ENCODE results near the gene CACNA2D3.
"Not testable (repeated sequence)": the region's sequence is repeated elsewhere in the genome, so short reads cannot be mapped to it uniquely, and the experiment has no call there.

CACNA2D3 gene

DNA sequence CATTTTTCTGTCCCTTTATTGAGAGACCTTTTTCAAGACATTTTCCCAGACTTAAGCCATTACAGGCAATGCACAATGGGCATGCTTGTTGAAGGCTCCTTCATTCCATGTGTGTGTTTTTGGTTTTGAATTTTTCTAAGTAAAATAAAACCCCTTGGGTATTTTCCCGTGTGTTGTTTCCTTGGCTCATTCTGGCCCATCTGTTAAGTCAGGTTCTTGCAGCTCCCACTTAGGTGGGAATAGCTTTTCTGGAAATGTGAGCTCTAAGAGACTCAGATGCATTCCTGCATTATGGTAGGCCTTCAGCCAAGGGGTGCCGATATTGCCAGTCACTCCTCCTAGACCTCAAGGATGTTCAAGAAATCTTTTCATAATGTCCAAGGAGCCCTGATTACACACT is 314.9 kb downstream of the CACNA2D3 start:
- no peak for DNase-seq (ENCODE audit: extremely low read depth in 1 of 2, low read depth in 1 of 2)

DNA sequence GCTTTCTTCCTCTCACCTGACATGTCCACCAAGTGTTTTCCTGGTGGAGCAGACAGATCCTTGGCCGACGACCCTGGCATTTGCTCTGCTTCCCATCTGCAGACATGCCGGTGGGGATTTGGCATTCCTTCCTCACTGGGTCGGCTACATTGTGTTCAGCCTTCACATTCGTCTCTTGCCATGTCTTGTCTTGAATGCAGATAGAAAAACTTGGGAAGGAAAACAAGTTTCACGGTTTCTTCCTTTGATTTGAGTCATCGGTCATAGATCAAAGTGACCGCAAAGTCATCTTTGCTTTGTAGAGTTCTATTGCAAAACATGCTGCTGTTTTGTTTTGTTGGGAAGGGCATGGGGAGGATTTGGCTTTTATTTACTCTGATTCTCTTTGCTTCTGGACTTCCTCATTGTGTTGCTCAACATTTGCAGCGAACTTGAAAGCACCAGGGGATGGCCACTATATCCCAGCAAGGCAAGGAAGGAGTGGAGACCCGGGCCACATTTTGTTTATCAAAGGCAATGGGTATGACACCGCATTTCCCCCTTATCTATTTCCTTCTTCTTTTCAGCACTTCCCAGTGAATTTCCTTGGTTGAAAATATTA is 321.3 kb downstream of the CACNA2D3 start:
- no peak for DNase-seq (ENCODE audit: extremely low read depth in 1 of 2, low read depth in 1 of 2)

DNA sequence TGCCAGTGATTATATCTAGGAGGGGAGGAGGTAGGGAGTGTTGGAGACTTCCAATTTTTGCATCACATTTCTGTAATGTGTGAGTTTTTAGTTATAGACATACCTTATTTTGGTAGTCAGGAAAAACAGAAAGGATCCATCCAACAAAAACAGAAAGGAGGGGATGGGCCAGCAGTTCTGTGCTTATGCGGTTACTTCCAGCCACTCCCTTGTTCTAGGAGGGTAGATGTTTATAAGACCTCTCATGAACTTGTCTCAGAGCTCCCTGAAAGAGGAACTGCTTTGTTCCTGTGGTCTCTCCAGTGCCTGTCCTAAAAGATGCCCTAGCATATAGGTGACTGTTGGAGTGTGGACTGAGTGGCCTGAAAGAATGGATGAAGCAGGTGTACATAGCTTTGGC is 323.3 kb downstream of the CACNA2D3 start:
- DNase-seq (ENCODE audit: extremely low read depth in 1 of 2, low read depth in 1 of 2): no peak

DNA sequence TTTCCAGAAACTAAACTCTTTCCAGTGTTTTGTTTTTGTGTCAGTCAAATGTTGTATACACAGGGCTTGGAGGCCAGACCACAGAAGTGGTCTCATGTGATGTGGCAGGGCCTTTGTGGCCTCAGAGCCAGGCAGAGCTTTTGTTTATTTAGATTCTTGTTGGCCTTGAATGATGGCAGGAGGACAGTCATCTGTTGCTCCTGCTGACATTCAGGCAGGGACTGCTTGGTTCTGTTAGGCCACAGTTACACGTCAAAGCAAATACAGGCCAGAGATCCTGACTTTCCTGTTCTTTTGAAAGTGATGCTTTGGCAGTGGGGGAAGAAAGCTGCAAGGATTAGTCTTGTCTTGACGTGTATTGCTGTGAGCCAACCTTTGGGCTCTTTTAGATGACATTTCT is 325.1 kb downstream of the CACNA2D3 start:
- DNase-seq (ENCODE audit: extremely low read depth in 1 of 2, low read depth in 1 of 2): no peak

DNA sequence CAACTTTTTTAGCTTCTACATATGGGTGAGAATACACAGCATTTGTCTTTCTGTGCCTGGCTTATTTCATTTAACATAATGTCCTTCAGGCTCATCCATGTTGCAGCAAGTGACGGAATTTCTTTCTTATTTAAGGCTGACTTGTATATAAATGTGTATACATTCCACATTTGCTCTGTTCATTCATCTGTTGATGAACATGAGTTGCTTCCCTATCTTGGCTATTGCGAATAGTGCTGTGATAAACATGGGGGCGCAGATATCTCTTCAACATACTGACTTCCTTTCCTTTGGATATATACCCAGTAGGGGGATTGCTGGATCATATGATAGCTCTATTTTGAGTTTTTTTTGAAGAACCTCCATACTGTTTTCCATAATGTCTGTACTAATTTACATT is 332.5 kb downstream of the CACNA2D3 start:
- DNase-seq (ENCODE audit: extremely low read depth in 1 of 2, low read depth in 1 of 2): no peak

DNA sequence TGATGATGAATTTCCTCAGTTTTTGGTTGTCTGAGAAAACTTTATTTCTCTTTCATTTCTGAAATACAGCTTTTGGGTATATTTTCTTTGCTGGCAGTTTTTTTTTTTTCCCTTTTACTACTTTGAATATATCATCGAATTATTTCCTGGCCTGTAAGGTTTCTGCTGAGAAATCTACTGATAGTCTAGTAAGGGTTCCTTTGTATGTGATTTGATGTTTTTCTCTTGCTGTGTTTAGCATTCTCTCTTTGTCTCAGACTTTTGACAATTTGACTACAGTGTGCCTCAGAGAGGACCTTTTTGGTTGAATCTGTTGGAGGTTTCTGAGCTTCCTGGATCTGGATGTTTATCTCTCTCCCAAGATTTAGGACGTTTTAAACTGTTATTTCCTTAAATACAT is 336.0 kb downstream of the CACNA2D3 start:
- DNase-seq (ENCODE audit: extremely low read depth in 1 of 2, low read depth in 1 of 2): no peak

DNA sequence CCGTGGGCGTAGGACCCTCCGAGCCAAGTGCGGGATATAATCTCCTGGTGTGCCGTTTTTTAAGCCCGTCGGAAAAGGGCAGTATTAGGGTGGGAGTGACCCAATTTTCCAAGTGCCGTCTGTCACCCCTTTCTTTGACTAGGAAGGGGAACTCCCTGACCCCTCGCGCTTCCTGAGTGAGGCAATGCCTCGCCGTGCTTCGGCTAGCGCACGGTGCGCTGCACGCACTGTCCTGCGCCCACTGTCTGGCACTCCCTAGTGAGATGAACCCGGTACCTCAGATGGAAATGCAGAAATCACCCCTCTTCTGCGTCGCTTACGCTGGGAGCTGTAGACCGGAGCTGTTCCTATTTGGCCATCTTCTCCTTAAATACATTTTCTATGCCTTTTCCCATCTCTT is 342.2 kb downstream of the CACNA2D3 start:
- DNase-seq (ENCODE audit: extremely low read depth in 1 of 2, low read depth in 1 of 2): not testable (repeated sequence)

DNA sequence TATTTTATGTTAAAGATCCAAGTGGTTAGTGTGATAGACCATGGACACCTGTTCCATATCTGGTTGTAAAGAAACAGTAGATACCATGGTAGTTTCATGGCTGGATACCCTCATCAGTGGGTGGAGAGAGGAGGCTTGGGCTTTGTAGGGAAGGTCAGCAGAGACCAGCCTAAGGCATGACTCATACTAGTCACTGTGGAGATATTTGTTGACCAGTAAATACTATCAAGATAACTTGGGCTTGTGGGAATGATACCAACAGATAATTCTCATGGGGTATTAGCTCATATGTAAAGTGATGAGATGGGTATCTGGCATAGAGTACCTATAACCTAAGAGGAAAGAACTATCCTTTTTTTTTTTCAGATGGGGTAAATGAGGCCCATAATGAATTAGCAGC is 354.5 kb downstream of the CACNA2D3 start:
- no peak for DNase-seq (ENCODE audit: extremely low read depth in 1 of 2, low read depth in 1 of 2)

DNA sequence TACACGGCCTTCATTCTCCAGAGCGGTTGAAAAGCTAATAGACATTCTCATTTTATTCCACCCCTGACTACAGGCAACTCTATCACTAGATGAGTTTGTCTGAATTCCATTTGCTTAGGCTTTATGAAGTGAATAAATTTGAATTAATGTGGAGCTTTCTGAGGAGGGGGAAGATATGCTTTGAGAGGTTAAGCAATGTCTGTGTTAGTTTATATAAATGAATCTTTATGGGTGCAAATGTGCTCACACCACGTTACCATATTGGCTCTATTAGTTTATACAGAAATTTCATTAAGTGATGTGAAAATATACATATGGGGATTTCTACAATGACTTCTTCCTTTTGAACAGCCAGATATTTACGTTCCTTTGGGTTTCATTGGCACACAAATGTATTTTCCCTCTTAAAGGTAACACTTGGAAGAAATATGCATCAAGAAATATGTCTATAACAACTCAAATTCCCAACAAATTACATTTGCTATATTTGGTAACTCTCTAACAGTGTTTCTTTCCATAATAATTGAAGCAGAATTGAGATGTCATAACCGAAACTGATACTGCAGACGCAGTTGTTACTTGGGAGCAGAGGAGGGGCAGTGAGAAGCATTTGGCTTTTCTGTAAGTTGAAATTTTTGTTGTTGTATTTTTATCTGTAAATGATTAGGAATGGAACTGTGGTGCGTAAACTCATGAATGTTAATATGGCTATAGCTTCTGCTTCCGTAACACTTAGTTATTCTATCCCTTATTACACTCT is 359.4 kb downstream of the CACNA2D3 start:
- no peak for DNase-seq (ENCODE audit: extremely low read depth in 1 of 2, low read depth in 1 of 2)

DNA sequence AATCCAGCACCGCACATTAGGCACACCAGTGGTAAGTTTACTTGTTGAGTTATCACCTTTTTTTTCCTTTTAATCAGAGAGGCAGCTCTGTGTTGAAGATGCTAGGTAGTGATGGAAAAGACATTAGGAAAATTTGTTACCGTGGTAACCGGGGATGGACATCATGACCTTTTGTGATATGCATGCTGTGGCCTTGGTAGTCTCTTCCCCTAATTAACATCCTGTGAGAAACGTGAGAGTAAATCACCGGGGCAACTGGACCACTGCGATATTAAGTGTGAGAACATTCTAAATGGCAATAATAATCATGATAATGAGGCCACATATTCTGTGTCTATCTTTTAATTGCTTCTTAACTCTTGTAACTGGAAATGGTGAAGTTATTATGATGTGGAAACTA is 362.0 kb downstream of the CACNA2D3 start:
- DNase-seq (ENCODE audit: extremely low read depth in 1 of 2, low read depth in 1 of 2): no peak

DNA sequence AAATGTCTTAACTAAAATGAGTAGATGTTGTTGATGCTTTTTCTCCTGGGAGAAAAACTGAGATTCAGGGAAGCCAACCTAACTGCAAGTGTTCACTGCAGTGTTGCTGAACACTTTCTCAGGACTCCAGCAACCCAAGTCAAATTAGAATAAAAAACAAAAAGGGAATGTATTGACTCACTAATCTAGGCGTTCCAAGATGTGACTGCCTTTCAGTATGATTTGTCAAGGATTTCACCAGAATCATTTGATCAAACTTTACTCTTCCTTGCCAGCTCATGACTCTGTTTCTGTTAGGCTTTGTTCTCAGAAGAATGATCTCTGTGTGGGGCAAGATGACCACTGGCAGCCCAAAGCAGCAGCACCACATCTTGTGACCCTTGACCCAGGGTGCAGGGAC is 364.0 kb downstream of the CACNA2D3 start:
- no peak for DNase-seq (ENCODE audit: extremely low read depth in 1 of 2, low read depth in 1 of 2)

DNA sequence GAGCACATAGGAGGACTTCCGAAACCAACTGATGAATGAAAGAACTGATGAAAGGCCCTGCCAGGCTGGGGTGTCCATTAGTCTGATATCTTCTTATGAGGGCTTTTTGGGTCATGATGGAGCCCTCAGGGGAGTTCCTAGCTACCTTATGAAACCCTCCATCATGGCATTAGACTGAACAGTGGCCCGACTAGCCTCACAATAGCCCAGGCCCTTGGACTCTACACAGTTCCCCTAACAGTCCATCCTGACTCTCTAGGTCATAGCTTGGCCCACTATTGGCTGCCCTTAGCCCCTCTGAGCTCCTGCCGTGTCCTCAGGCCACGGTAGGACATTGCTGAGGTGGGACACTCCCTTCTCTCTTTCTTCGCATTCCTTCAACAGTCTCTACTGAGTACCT is 365.9 kb downstream of the CACNA2D3 start:
- DNase-seq (ENCODE audit: extremely low read depth in 1 of 2, low read depth in 1 of 2): no peak

DNA sequence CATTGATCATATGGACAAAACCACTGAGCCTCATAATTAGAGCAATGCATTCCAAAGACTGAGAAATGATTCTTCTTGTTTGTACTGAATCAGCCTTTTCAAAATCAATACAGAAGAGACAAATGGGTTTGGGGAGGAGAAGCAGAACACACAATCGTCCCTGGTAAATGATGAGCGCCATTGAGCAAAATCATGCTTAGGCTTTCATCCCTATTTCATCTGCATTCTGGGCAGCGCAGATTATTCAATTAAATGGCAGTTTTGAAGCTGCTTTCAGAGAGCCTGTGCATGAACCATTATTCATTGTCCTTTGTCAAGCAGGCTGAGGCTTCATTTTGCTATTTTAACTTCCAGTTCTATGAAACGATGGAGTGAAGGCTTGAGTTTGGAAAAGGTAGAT is 371.9 kb downstream of the CACNA2D3 start:
- no peak for DNase-seq (ENCODE audit: extremely low read depth in 1 of 2, low read depth in 1 of 2)

DNA sequence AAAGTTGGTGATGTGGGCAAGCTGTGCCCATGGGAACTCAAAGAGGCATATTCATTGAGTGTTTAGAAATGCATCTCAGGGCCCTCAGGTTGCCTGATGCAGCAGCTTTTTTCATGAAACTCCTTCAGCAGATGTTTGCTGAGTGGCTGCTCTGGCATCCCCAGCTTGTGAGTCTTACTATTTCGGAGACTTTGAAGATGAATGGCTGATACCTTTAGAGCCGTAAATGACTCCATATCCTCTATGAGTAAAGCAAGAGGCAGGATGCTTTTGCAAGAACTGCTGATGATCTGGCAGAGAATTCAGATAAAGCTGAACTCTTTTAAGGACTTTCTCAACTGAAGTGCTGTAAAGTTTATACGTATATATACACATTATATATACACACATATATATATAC is 384.3 kb downstream of the CACNA2D3 start:
- DNase-seq (ENCODE audit: extremely low read depth in 1 of 2, low read depth in 1 of 2): no peak

DNA sequence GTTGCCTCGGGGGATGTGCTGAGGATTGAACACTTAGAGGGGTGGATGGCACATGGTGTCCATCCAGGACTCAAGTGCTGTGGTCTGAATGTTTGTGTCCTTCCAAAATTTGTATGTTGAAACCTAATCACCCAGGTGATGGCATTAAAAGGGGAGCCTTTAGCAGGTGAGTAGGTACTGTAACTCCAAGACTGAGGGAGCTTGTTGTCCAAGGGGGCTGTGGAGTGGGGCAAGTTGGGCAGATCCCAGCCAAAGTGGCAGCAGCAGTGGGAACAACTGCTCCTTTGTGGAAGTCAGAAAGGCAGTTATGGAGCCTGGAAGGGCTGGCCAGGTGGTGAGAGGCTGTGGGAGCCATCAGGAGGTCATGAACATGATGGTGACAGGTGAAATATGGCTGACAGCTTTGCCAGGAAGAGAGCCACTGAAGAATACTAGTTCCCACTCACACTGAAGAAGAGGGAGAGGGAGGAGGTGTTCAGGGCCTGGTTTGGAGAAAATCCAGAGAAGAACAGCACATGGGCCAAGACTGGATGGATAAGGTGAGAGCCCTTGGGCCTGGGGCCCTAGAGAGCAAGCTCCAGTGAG is 385.6 kb downstream of the CACNA2D3 start:
- no peak for DNase-seq (ENCODE audit: extremely low read depth in 1 of 2, low read depth in 1 of 2)

DNA sequence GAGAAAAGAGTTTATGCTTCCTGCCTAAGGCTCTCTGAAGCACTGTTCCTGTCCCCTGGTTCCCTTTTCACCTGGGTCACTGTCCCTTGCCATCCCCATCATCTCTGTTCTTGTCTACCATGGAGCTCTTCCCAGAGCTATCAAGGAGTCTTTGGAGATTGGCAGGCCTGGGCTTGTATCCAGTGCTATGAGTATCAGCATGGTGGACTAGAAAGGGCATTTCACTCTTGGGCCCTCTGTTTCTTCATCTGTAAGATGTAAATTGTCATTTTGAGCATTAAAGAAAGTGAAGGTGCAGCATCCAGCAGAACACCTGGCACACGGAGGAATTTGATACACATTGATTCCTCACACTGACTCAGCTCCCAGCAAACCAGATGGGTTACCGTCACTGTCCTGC is 388.2 kb downstream of the CACNA2D3 start:
- DNase-seq (ENCODE audit: extremely low read depth in 1 of 2, low read depth in 1 of 2): no peak

DNA sequence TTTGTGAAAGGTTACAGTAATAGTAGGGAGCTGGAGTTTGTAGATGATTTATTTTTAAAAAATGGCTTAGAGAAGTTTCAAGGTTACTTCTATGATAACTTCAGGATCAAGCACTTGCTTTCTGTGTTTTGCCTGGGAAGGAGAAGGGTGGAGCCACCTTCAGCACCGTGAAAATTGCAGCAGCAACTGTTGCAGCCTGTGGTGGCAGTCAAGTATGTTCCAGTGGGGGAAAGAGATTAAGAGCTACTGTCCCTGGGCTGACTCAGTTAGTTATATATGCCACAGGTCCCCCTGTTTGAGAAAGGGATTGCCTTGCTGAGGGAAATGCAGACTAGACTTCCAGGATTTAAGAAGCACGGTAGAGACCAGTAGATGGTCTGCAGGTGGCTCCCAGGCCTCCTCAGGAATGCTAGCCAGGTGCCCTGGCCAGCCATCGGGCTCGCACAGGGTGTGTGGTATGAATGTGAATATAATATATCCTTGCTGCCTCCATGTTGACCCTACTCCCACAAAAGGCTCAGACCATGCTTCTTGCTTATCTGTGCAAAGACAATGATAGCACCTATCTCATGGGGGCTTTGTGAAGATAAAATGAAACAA is 389.5 kb downstream of the CACNA2D3 start:
- no peak for DNase-seq (ENCODE audit: extremely low read depth in 1 of 2, low read depth in 1 of 2)

DNA sequence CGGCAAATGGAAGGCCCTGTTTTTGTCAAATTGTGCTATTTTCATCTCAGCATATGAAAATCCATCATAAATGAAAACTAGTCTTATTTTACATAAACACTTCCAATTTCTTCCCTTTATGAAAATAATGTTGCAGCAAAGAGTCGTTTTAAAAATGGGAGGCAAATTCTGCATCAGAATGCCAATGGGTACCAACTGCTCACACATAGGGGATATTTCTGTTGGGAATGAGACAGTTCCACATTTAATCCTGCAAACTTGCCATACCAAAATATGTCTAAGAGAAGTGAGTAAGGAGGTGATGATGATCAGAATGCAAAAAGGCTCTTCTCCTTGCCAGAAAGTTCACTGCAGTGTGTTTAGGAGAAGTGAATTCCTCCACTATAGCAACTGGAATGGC is 391.7 kb downstream of the CACNA2D3 start:
- DNase-seq (ENCODE audit: extremely low read depth in 1 of 2, low read depth in 1 of 2): no peak

DNA sequence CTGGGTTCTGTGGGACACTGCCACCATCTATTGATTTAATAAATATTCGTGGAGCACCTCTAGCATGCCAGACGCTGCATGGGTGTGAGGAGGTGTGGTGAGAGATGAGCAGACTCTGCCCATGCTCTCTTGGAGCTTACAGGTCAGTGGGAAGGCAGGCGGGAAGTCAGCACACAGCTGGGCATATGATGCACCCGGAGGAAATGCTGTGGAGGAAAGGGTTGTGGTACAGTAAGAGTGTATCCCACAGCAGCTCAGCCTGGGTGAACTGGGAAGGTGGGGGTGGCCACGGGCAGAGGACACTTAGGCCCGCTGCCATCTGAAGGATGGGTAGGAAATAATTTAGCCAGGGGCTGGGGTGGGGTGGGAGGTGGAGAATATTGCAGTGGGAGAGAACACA is 392.1 kb downstream of the CACNA2D3 start:
- DNase-seq (ENCODE audit: extremely low read depth in 1 of 2, low read depth in 1 of 2): no peak

DNA sequence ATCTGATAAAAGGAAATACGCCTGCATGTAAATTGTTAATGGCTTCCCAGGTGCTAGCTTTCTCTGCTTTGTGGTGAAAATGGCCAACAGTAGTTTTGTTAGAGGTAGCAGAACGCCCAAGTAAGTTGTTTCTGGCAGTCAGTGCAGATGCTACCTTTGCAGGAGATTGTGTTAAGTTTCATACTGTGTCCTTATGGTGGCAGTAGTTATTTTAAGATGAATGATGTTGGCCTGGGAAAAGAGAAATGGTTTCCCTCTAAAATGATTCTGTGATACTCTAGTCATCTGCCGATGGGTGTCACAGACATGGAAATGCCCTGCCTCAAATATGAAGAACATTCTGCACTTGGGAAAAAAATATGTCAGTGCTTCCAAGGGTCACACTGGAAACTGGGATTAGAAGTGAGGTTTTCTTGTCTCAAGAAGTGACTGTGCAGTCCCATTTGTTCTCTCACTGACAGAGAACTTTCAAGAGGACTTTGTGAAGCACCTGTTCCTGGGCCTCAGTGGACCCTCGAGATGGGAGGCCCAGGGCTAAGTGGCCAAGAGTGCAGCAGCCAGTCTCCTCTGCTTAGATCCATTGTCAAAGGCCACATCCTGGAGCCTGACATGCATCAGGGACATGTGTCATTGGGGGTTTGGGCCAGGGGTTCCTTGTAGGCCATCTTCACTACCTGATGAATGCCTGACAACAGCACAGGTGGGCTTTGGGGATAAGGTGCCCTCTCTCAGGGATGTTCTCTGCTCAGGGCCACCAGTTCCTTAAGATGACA is 393.3 kb downstream of the CACNA2D3 start:
- no peak for DNase-seq (ENCODE audit: extremely low read depth in 1 of 2, low read depth in 1 of 2)

DNA sequence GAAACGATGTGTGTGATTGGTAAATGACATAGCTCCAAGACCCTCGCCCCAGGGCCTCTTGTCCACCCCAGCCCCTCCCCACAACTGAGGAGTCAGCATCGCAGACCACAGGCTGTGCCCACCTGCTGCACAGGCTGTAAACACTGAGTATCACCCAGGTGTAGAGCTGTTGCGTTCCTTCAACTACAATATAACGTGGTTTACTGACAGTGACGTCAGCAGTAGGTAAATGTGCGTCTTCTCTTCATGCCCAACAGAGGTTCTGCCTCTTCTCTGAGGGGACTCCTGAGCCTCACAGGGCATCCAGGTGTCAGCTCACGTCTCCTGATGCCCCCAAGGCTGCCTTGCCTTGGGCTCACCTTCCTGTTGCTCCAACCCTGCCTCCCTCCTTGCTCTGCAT is 395.1 kb downstream of the CACNA2D3 start:
- DNase-seq (ENCODE audit: extremely low read depth in 1 of 2, low read depth in 1 of 2): no peak
